GM20000 (cell line): ENCODE results near the gene PRRX1.

Experiments
- DNase-seq: peaks from one replicate; pipeline ENCODE4 v3.0.0; 2012; ENCODE audit warnings: low spot score
- CTCF ChIP-seq: IDR thresholded peaks from 2 replicates; pipeline ENCODE4 v1.5.1; 2012; ENCODE audit warnings: mild to moderate bottlenecking, control low read depth; ENCODE audit errors: extremely low read depth, missing control alignments

Gene PRRX1

GRCh38 chr1:170666541-170667254 lies 2.8 kb downstream of the PRRX1 start:
- DNase-seq, result no peak

GRCh38 chr1:170668209-170669106 lies 4.5 kb downstream of the PRRX1 start:
- TF ChIP-seq CTCF, result no peak
- no peak for DNase-seq

More at GRCh38 chr1:170666541-170667254, 2.8 kb downstream of the PRRX1 start:
- TF ChIP-seq CTCF, result no peak

- TF ChIP-seq CTCF, result no peak
- DNase-seq, result no peak
These were observed 5.1 kb downstream of the PRRX1 start for GRCh38 chr1:170669107-170669445.

GRCh38 chr1:170669586-170670530 lies 5.9 kb downstream of the PRRX1 start:
- DNase-seq, result no peak
- TF ChIP-seq CTCF, result no peak

GRCh38 chr1:170670802-170671628 lies 7.1 kb downstream of the PRRX1 start:
- peak; percentile 61 for TF ChIP-seq CTCF
- peak; percentile 35 for DNase-seq

GRCh38 chr1:170671629-170671963 lies 7.7 kb downstream of the PRRX1 start:
- DNase-seq, result no peak
- TF ChIP-seq CTCF, result no peak
